ENCODE results near the gene ATOX1. TPM values are rescaled to one million over a fixed set of nuclear protein-coding genes. Genes with fewer than 3 reads are reported as not detected.

ATOX1 gene
- total and polyA plus RNA-seq, 9 of the 15 experiments (the other 6 are each of a cell fraction or from before 2014, with no cell fraction given): 59.2 to 318 (median 86.2) TPM

- no peaks in the 10 kb centered on the region for H3K9me1 ChIP-seq (ENCODE audit: control insufficient read depth, insufficient read depth, low read length)
- in situ Hi-C loops (cut with MboI): no loop called here
- TF ChIP-seq KDM2B (CRISPR knock-in tag; IDR thresholded peaks at IDR 0.05) (no peak), ZBTB7A (IDR thresholded peaks at IDR 0.05; ENCODE audit: borderline replicate concordance, control insufficient read depth, low read depth, low read length) (no peak), MYC (IDR thresholded peaks at IDR 0.05; ENCODE audit: low read depth, low read length) (no peak), MYC (CRISPR knock-in tag; IDR thresholded peaks at IDR 0.05; ENCODE audit: borderline replicate concordance, low read depth) (no peak), ZFPM2 (CRISPR knock-in tag; IDR thresholded peaks at IDR 0.05) (no peak), SMARCC2 (IDR thresholded peaks at IDR 0.05; ENCODE audit: low read depth) (no peak), NKRF (IDR thresholded peaks at IDR 0.05; ENCODE audit: borderline replicate concordance) (no peak), POLR2G (IDR thresholded peaks at IDR 0.05; ENCODE audit: low read depth, low read length) (no peak), BCOR (IDR thresholded peaks at IDR 0.05) (no peak), ZNF165 (CRISPR knock-in tag; IDR thresholded peaks at IDR 0.05; ENCODE audit: borderline replicate concordance) (no peak)
- intact Hi-C loops (cut with micrococcal nuclease): no loop called here
- BruUV-seq (replicated peaks): no TSS peak
- no peaks in the 10 kb centered on the region for H3K9me3 ChIP-seq (replicated peaks; ENCODE audit: control insufficient read depth, insufficient read depth, low read depth, low read length)
- no peak for DNase-seq (ENCODE audit: extremely low read depth in 1 of 4, low spot score in 3 of 4)
- peaks cover 98% of the 10 kb centered on the region for H3K36me3 ChIP-seq (ENCODE audit: control insufficient read depth, insufficient read depth, low read length)
- H4K20me1 ChIP-seq (replicated peaks; ENCODE audit: control insufficient read depth, insufficient read depth, low read length): no peaks in the 10 kb centered on the region; the same call in 1 of the 2 replicates
- no peaks in the 10 kb centered on the region for H3K4me1 ChIP-seq (replicated peaks in 1 of 2; ENCODE audit: control insufficient read depth in 2 of 2, insufficient read depth in 2 of 2, low read length in 2 of 2)
- ChIA-PET CTCF (ENCODE audit: low intra/inter-chr PET ratio) (no interaction called here), POLR2A (interaction anchor here (1.4 to 1.9 kb wide), 4 partner anchors 9 to 18 kb away, joined by 4 to 7 read pairs (median 5); no protein-coding TSS in a partner anchor)
- no peak overlapping the region for H3K9ac ChIP-seq (ENCODE audit: insufficient read depth in 1 of 2, low read depth in 2 of 2, low read length in 2 of 2)
- no peak overlapping the region for H3K4me3 ChIP-seq
- peaks cover 61% of the 10 kb centered on the region for H3K79me2 ChIP-seq (ENCODE audit: control insufficient read depth, insufficient read depth, low read length)
- 95% methylated on average over 3 of the region's 3 CpGs for WGBS (ENCODE audit: insufficient coverage, low coverage, missing lambda C conversion rate)
- H3K27ac ChIP-seq (ENCODE audit: extremely low read depth, low read depth, low read length): no peak overlapping the region
- ATAC-seq: no peak
- H3K27me3 ChIP-seq (ENCODE audit: control insufficient read depth in 2 of 2, insufficient read depth in 2 of 2, low read length in 2 of 2): no peaks in the 10 kb centered on the region
- H3K4me2 ChIP-seq (ENCODE audit: insufficient read depth, low read length): no peak overlapping the region
- no peak overlapping the region for H2AFZ ChIP-seq (ENCODE audit: low read depth, low read length)
- no peak for FAIRE-seq
These were observed 40.2 kb upstream of the ATOX1 start for GRCh38 chr5:151798674-151799073.
